DOHH2 (cell line): ENCODE results near the gene BRDT.

ENCODE experiments used
- EZH2phosphoT487 ChIP-seq: fragments of 200-600 bp; sonication (generic); IDR thresholded peaks from 2 replicates; pipeline ENCODE4 v1.6.1; 2017; ENCODE audit warnings: borderline replicate concordance, mild to moderate bottlenecking, antibody characterized with exemption, low read length, moderate library complexity, mixed read lengths
- TF ChIP-seq, protein P1 (sequence below): fragments of 200-600 bp; sonication (generic); IDR thresholded peaks from one replicate; pipeline ENCODE4 v1.5.1; 2014; ENCODE audit warnings: antibody characterized with exemption, mild to moderate bottlenecking, low read depth, low read length; ENCODE audit not compliant: poor library complexity, severe bottlenecking

DNA sequence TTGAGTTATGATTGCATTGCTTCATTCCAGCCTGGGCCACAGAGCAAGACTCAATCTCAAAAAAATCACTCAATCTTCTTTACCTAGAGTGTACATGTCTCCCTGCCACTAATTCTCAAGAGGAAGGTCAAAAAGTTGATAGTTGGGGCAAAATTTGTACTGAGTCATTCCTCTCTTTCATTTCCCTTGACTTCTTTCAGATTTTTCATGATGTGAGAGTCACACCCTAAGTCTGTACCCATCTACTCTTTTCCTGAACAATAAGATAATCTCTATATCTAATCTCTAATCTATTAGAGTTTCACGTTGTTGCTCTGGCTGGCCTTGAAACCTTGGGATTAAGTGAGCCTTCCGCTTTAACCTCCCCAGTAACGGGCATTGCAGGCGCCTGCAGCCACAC, 1.1 kb upstream of the BRDT start:
- TF ChIP-seq, protein P1, sequence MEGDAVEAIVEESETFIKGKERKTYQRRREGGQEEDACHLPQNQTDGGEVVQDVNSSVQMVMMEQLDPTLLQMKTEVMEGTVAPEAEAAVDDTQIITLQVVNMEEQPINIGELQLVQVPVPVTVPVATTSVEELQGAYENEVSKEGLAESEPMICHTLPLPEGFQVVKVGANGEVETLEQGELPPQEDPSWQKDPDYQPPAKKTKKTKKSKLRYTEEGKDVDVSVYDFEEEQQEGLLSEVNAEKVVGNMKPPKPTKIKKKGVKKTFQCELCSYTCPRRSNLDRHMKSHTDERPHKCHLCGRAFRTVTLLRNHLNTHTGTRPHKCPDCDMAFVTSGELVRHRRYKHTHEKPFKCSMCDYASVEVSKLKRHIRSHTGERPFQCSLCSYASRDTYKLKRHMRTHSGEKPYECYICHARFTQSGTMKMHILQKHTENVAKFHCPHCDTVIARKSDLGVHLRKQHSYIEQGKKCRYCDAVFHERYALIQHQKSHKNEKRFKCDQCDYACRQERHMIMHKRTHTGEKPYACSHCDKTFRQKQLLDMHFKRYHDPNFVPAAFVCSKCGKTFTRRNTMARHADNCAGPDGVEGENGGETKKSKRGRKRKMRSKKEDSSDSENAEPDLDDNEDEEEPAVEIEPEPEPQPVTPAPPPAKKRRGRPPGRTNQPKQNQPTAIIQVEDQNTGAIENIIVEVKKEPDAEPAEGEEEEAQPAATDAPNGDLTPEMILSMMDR, result no peak
- TF ChIP-seq EZH2phosphoT487, result no peak
